BE2C (cell line): ENCODE results near the gene TUBB4A.
A peak's percentile ranks its signal among the peaks of the same experiment; 100 is the strongest.

ENCODE experiments used
- DNase-seq: peaks from one replicate; pipeline ENCODE4 v3.0.0-alpha.2; 2020
- H3K27me3 ChIP-seq: fragments of 250-450 bp; sonication (Bioruptor Pico); 2 replicates; pipeline ENCODE4 v1.5.1; 2020; ENCODE audit warnings: mild to moderate bottlenecking
- H3K36me3 ChIP-seq: fragments of 250-450 bp; sonication (Bioruptor Pico); 2 replicates; pipeline ENCODE4 v1.5.1; 2020; ENCODE audit warnings: mild to moderate bottlenecking
- H3K4me1 ChIP-seq: fragments of 250-450 bp; sonication (Bioruptor Pico); 2 replicates; pipeline ENCODE4 v1.5.1; 2020
- H3K4me3 ChIP-seq: 2 replicates; pipeline ENCODE4 v1.5.1; 2011; ENCODE audit warnings: low read depth, low read length
- H3K9me3 ChIP-seq: fragments of 250-450 bp; sonication (Bioruptor Pico); 2 replicates; pipeline ENCODE4 v1.5.1; 2020
- TF ChIP-seq, protein P1 (sequence below): IDR thresholded peaks from 2 replicates; pipeline ENCODE4 v1.5.1; 2012; ENCODE audit warnings: mild to moderate bottlenecking, low read depth, low read length

Gene TUBB4A

GRCh38 chr19:6460099-6460884 is 41.8 kb downstream of the TUBB4A start:
- Histone ChIP-seq H3K9me3 (no peaks in the 10 kb centered on the region), H3K4me3 (peak overlapping the region; percentile 74), H3K27me3 (peaks cover 15% of the 10 kb centered on the region), H3K4me1 (no peaks in the 10 kb centered on the region), H3K36me3 (no peaks in the 10 kb centered on the region)
- TF ChIP-seq, protein P1, sequence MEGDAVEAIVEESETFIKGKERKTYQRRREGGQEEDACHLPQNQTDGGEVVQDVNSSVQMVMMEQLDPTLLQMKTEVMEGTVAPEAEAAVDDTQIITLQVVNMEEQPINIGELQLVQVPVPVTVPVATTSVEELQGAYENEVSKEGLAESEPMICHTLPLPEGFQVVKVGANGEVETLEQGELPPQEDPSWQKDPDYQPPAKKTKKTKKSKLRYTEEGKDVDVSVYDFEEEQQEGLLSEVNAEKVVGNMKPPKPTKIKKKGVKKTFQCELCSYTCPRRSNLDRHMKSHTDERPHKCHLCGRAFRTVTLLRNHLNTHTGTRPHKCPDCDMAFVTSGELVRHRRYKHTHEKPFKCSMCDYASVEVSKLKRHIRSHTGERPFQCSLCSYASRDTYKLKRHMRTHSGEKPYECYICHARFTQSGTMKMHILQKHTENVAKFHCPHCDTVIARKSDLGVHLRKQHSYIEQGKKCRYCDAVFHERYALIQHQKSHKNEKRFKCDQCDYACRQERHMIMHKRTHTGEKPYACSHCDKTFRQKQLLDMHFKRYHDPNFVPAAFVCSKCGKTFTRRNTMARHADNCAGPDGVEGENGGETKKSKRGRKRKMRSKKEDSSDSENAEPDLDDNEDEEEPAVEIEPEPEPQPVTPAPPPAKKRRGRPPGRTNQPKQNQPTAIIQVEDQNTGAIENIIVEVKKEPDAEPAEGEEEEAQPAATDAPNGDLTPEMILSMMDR = peak; percentile 64
- peak; percentile 98 for DNase-seq

- Histone ChIP-seq H3K9me3 (no peaks in the 10 kb centered on the region), H3K27me3 (peaks cover 7% of the 10 kb centered on the region), H3K36me3 (peaks cover 5% of the 10 kb centered on the region), H3K4me1 (no peaks in the 10 kb centered on the region), H3K4me3 (peak within 1 kb of the TSS; percentile 74)
- TF ChIP-seq, protein P1 = no peak
- peak; percentile 87 for DNase-seq
Measured at GRCh38 chr19:6459262-6460098, 42.6 kb downstream of the TUBB4A start, which contains the start of gene SLC25A23. SLC25A23 (minus strand) TSS chr19:6459792; CDS start chr19:6459628, 164 bp downstream.

DNA sequence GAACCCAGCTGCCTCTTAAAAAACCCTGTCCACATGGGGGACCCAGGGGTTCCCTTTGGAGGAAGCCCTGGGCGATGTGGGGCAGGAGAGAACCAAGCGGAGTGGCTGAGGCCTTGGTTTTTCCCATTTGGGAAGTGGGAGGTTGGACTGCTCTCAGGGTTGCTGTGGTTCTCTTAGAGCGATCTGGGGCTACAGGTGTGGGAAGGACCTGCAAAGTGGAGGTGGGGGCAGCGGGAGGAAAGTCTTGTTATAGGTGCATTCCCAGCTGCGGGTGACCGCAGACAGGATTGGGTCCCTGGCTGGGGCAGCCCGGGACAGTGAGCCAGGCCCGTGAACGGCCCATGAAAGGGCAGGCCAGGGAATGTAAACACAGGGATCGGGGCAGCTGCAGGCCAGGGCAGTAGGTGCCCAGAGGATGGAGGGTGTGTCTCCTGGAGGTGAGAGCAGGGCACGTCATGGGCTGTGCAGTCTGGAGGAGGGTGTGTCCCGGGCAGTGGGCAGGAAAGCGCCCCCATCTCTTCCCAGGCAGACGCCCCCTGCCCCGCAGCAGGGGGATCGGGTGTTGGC is 43.3 kb downstream of the TUBB4A start:
- peak overlapping the region; percentile 74 for H3K4me3 ChIP-seq
- TF ChIP-seq, protein P1 = no peak
- DNase-seq = no peak
- peaks cover 5% of the 10 kb centered on the region; the same call in 1 of the 2 replicates for H3K9me3 ChIP-seq
- H3K4me1 ChIP-seq = no peaks in the 10 kb centered on the region
- H3K27me3 ChIP-seq = peaks cover under 1% of the 10 kb centered on the region
- H3K36me3 ChIP-seq = peaks cover 12% of the 10 kb centered on the region

DNA sequence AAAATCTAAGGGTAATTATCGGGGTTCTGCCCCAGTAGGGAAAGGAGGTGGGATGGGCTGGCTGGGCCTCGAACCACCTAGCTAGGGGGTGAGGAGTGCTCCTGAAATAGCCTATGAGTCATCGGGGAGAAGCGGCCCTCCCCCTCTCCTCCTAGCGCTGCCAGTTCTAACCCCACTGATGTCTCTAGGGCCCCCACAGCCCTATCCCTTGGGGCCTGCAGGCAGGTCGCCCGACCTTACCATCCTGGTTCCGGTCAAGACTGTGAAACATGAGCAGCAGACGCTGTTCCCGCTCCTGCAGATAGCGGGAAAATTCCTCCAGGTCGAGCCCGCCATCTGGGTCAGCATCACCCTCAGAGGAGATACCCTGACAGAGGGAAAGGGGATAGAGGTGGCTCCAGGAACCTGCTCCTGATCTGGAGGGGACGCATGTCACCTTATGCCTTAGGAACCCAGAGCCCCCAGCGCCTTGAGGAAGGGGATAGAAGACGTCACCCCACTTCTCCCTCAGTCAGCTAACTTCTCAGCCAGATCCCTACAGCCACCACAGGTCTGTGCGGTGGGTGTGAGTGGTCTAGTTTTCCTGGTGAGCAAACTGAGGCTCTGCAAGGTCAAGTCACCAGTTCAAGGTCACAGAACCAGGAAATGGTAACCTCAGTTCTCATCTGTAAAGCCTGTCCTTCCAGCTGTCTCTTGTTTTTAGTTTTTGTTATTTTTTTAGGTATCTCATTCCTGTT is 44.0 kb downstream of the TUBB4A start:
- Histone ChIP-seq H3K9me3 (peaks cover 11% of the 10 kb centered on the region; the same call in 1 of the 2 replicates), H3K36me3 (peaks cover 17% of the 10 kb centered on the region), H3K4me3 (peak overlapping the region; percentile 74), H3K4me1 (no peaks in the 10 kb centered on the region), H3K27me3 (no peaks in the 10 kb centered on the region)
- TF ChIP-seq, protein P1 = no peak
- no peak for DNase-seq

DNA sequence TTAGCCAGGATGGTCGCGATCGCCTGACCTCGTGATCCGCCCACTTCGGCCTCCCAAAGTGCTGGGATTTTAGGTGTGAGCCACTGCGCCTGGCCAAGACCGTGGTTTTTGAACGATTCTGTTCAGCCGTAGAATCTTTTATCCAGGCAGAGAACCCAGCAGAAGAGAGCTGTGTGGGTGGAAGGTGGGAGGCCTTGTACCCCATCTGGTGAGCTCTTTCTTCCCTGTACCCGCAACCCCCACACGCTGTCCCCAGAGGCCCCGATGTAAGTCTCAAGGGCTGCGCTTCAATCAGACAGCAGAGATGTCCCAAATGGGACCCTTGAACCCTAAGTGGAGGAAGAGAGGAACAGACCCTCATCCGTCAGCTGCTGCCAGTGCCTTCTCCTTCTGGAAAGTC is 46.2 kb downstream of the TUBB4A start:
- peaks cover 17% of the 10 kb centered on the region for H3K36me3 ChIP-seq
- H3K9me3 ChIP-seq = peaks cover 11% of the 10 kb centered on the region; the same call in 1 of the 2 replicates
- no peak for DNase-seq
- no peaks in the 10 kb centered on the region for H3K27me3 ChIP-seq
- no peaks in the 10 kb centered on the region for H3K4me1 ChIP-seq
- TF ChIP-seq, protein P1 = no peak
- no peak overlapping the region for H3K4me3 ChIP-seq
